Testis (tissue), 3 donors: Measurements from ENCODE around the gene FOXF2. TPM values are rescaled to one million over a fixed set of nuclear protein-coding genes. Genes with fewer than 3 reads are reported as not detected.

Experiments used
- DNase-seq: peaks from one replicate; pipeline ENCODE4 v3.0.0-alpha.2; 2019
- H3K27ac ChIP-seq, 2 donors: fragments of 200-600 bp; sonication (generic); one replicate each; pipeline ENCODE4 v1.5.1; 2019
- H3K27me3 ChIP-seq: fragments of 200-600 bp; sonication (generic); one replicate; pipeline ENCODE4 v1.5.1; 2019
- H3K36me3 ChIP-seq: fragments of 200-600 bp; sonication (generic); one replicate; pipeline ENCODE4 v1.5.1; 2017; ENCODE audit warnings: low read depth; ENCODE audit errors: missing control alignments
- H3K4me1 ChIP-seq: fragments of 200-600 bp; sonication (generic); one replicate; pipeline ENCODE4 v1.5.1; 2019
- H3K4me3 ChIP-seq, 2 donors: fragments of 200-600 bp; sonication (generic); one replicate each; pipeline ENCODE4 v1.5.1; 2017 to 2019
- H3K9me3 ChIP-seq: fragments of 200-600 bp; sonication (generic); one replicate; pipeline ENCODE4 v1.5.1; 2017
- CTCF ChIP-seq, 3 experiments: fragments of 450-650 bp in 2 of 3; fragments of 200-600 bp in 1 of 3; sonication (generic) in 1 of 3; IDR thresholded peaks; one replicate each; pipeline ENCODE4 v1.5.1; 2016 to 2019; ENCODE audit warnings: antibody characterized with exemption in 3 of 3, mild to moderate bottlenecking in 2 of 3, moderate library complexity in 1 of 3
- POLR2A ChIP-seq: fragments of 450-650 bp; IDR thresholded peaks from one replicate; pipeline ENCODE4 v1.6.1; 2017; ENCODE audit warnings: antibody characterized with exemption, mild to moderate bottlenecking, moderate library complexity
- WGBS, 2 donors: methylation state at CpG; one replicate each; pipeline ENCODE4 v1.1.5; 2018; 5-methylcytosine and 5-hydroxymethylcytosine counted together
- intact Hi-C: fragments of 100-400 bp; cut with DNase I; formaldehyde crosslinking; loops from one replicate; pipeline ENCODE4 v1.15.1; 2023; ENCODE audit warnings: low total_unique reads
- polyA plus RNA-seq: library from polyadenylated mRNA; stranded (reverse); fragments of 350-450 nt; fragmentation: Illumina TruSeq; extraction: RNeasy Lipid Tissue Mini Kit (QIAGEN cat#74804); gene quantifications from one replicate; pipeline ENCODE4 v1.2.3, GENCODE V29; 2014; ENCODE audit warnings: low read depth, low replicate concordance; ENCODE audit not compliant: insufficient read depth
- total RNA-seq, 2 donors: library from RNA; depleted of rRNA; stranded (reverse); fragments of >200 nt; gene quantifications; one replicate each; pipeline ENCODE4 v1.2.3, GENCODE V29; 2016

The FOXF2 gene
- total and polyA plus RNA-seq, 3 donors from 2014 or later = 1.2 to 4.7 (median 3.3) TPM

DNA sequence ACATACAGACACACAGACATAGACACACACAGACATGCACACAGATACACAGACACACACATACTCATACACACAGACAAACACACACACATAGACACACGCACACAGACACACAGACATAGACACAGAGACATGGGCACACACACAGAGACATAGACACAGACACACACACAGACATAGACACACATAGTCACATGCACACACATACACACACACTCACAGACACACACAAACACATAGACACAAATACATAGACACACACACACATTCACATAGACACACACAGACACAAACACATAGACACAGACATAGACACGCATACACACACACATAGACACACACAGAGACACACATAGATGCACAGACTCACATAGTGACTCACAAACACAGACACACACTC is 13.5 kb downstream of the FOXF2 start:
- no peak overlapping the region for H3K4me3 ChIP-seq
- no peak for DNase-seq
- H3K9me3 ChIP-seq = no peaks in the 10 kb centered on the region
- WGBS, 2 donors = 83 to 85% methylated on average over 2 of the region's 2 CpGs
- H3K27me3 ChIP-seq = no peaks in the 10 kb centered on the region
- no peaks in the 10 kb centered on the region for H3K36me3 ChIP-seq
- H3K27ac ChIP-seq = no peak overlapping the region
- TF ChIP-seq POLR2A = no peak
- no peak for TF ChIP-seq CTCF (IDR thresholded peaks at IDR 0.05)
- intact Hi-C loops = no loop called here
- peaks cover 6% of the 10 kb centered on the region for H3K4me1 ChIP-seq

DNA sequence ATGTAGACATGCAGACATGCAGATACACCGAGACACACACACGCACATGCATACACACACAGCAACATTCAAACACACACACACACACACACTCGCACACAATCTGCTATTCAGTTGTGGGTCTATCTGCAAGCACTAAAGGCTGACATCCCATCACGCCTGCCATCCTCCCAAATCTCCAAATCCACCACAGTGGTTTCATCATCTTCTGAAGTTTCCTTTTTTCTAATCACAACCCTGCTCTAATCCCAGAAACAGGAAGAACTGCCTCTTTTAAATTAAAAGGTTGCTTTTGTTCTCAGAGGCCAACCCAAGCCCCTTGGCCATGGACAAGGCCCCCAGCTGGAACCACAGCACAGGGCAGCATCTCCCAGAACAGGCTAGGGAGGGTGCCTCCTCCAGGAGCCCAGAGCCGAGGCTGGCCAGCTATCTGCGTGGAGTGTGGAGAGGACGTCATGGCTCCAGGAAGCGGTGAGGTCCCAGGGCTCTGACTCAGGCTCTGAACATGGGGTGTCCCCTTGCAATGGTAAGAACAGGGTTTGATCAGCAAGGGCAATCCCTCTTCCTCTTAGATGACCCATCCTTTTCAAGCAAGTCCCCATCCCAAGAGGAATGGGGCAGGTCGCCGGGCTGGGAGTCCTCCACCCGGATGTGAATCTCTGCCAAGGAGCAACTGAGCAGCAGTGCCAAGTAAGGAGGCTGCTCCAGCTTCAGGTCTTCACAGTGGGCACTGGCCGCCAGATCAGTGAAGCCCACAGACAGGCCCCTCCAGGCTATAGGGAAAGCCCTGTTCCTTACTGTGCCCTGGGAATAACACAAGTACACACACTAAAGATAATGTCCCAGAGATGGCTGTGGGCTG is 14.7 kb downstream of the FOXF2 start:
- H3K9me3 ChIP-seq = no peaks in the 10 kb centered on the region
- WGBS, 2 donors = 87 to 92% methylated on average over 11 to 12 of the region's 12 CpGs
- no peaks in the 10 kb centered on the region for H3K36me3 ChIP-seq
- no peak overlapping the region for H3K27ac ChIP-seq
- H3K27me3 ChIP-seq = no peaks in the 10 kb centered on the region
- DNase-seq = no peak
- intact Hi-C loops = no loop called here
- TF ChIP-seq POLR2A (no peak), CTCF (IDR thresholded peaks at IDR 0.05) (no peak)
- H3K4me1 ChIP-seq = peaks cover 6% of the 10 kb centered on the region
- no peak overlapping the region for H3K4me3 ChIP-seq

DNA sequence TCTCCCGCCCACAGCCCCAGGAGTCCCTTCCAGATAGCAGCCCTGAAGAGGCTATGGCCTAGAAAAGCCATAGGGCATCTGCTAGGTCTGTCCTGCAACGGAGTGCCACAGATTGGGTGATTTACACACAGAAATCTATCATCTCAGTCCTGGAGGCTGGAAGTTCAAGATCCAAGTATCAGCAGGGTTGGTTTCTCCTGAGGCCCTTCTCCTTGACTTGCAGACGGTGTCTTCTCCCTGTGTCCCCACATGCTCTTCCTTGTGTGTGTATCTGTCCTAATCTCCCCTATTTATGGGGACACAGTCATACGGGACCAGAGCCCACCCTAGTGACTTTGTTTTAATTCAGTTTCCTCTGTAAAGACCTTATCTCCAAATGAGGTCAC is 15.3 kb downstream of the FOXF2 start:
- TF ChIP-seq POLR2A (no peak), CTCF (IDR thresholded peaks at IDR 0.05) (no peak)
- intact Hi-C loops = no loop called here
- H3K4me3 ChIP-seq = no peak overlapping the region
- 90 to 92% methylated on average over 2 to 4 of the region's 4 CpGs for WGBS, 2 donors
- H3K27ac ChIP-seq = no peak overlapping the region
- H3K9me3 ChIP-seq = no peaks in the 10 kb centered on the region
- no peaks in the 10 kb centered on the region for H3K27me3 ChIP-seq
- DNase-seq = no peak
- peaks cover 6% of the 10 kb centered on the region for H3K4me1 ChIP-seq
- H3K36me3 ChIP-seq = no peaks in the 10 kb centered on the region

- Histone ChIP-seq H3K27me3 (no peaks in the 10 kb centered on the region), H3K4me1 (peaks cover under 1% of the 10 kb centered on the region), H3K4me3 (no peak overlapping the region), H3K36me3 (no peaks in the 10 kb centered on the region), H3K9me3 (no peaks in the 10 kb centered on the region), H3K27ac (no peak overlapping the region)
- 74 to 86% methylated on average over 6 of the region's 6 CpGs for WGBS, 2 donors
- no peak for TF ChIP-seq POLR2A
- no peak for TF ChIP-seq CTCF (IDR thresholded peaks at IDR 0.05)
- intact Hi-C loops = no loop called here
- no peak for DNase-seq
Observed at GRCh38 chr6:1405221-1405620, 15.8 kb downstream of the FOXF2 start.
